Jurkat, Clone E6-1 (cell line): Measurements from ENCODE around the gene LYL1.
A peak's percentile ranks its signal among the peaks of the same experiment; 100 is the strongest.

Experiments
- DNase-seq: peaks from one replicate; pipeline ENCODE4 v3.0.0-alpha.2; 2011; ENCODE audit warnings: low read depth, low spot score
- H3K4me3 ChIP-seq: 2 replicates; pipeline ENCODE4 v1.5.1; 2011; ENCODE audit warnings: mild to moderate bottlenecking, low read length, control low read depth, moderate library complexity

The LYL1 gene

GRCh38 chr19:13066226-13066625 lies 36.4 kb downstream of the LYL1 start:
- no peak for DNase-seq

GRCh38 chr19:13064092-13064489 lies 38.6 kb downstream of the LYL1 start:
- no peak for DNase-seq
- H3K4me3 ChIP-seq, result no peak overlapping the region

More at GRCh38 chr19:13066226-13066625, 36.4 kb downstream of the LYL1 start:
- H3K4me3 ChIP-seq, result no peak overlapping the region

- no peak for DNase-seq
- no peak overlapping the region for H3K4me3 ChIP-seq
These were observed 39.1 kb downstream of the LYL1 start for GRCh38 chr19:13063461-13064091.

GRCh38 chr19:13062317-13062716 lies 40.3 kb downstream of the LYL1 start:
- DNase-seq, result no peak
- H3K4me3 ChIP-seq, result no peak overlapping the region

GRCh38 chr19:13060964-13061927 lies 41.4 kb downstream of the LYL1 start:
- peak; percentile 59 for DNase-seq
- H3K4me3 ChIP-seq, result peak overlapping the region; percentile 61

- peak overlapping the region; percentile 61 for H3K4me3 ChIP-seq
- no peak for DNase-seq
These were observed 42.3 kb downstream of the LYL1 start for GRCh38 chr19:13060233-13060963.

GRCh38 chr19:13058951-13059660 lies 43.6 kb downstream of the LYL1 start:
- DNase-seq, result no peak
- H3K4me3 ChIP-seq, result no peak overlapping the region

GRCh38 chr19:13057744-13058143 lies 44.9 kb downstream of the LYL1 start:
- H3K4me3 ChIP-seq, result no peak overlapping the region
- no peak for DNase-seq

GRCh38 chr19:13057147-13057572 lies 45.5 kb downstream of the LYL1 start:
- no peak overlapping the region for H3K4me3 ChIP-seq
- no peak for DNase-seq

- DNase-seq, result no peak
- H3K4me3 ChIP-seq, result no peak overlapping the region
These were observed 46.5 kb downstream of the LYL1 start for GRCh38 chr19:13056052-13056660.

GRCh38 chr19:13055213-13056051 lies 47.2 kb downstream of the LYL1 start:
- no peak for DNase-seq
- no peak overlapping the region for H3K4me3 ChIP-seq

GRCh38 chr19:13054626-13055212 lies 47.9 kb downstream of the LYL1 start:
- no peak overlapping the region for H3K4me3 ChIP-seq
- DNase-seq, result no peak

- DNase-seq, result no peak
- no peak overlapping the region for H3K4me3 ChIP-seq
These were observed 48.7 kb downstream of the LYL1 start for GRCh38 chr19:13053761-13054625.

- DNase-seq, result no peak
- no peak overlapping the region for H3K4me3 ChIP-seq
These were observed 49.4 kb downstream of the LYL1 start for GRCh38 chr19:13053238-13053637.

- H3K4me3 ChIP-seq, result no peak overlapping the region
- no peak for DNase-seq
These were observed 50.0 kb downstream of the LYL1 start for GRCh38 chr19:13052447-13053175.

GRCh38 chr19:13051557-13052165 lies 51.0 kb downstream of the LYL1 start:
- peak overlapping the region; percentile 25 for H3K4me3 ChIP-seq
- DNase-seq, result peak; percentile 58
